ENCODE data around the gene SCYGR3.

SCYGR3 gene

DNA sequence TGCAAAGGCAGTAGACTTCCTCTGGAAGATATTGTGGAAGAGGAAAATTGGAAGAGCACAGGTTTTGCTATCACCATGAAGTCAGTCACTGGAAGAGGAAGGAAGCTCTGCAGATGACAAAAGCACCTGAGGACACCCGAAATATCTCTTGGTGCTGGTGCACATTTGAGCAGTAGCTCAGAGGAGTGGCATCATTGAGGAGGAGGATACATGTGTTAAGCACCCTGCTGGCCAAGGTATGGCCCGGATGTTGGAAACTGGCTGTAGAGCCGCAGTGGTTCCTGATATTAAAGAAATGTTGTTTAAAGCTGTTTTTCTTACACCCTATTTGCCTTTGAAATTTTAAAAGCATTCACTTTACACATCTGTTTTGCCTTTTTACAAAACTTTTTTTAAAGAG lies 48.6 kb downstream of the SCYGR3 start:
- no peak for DNase-seq (ENCODE audit: low read depth in 3 of 3, low spot score in 1 of 3)

DNA sequence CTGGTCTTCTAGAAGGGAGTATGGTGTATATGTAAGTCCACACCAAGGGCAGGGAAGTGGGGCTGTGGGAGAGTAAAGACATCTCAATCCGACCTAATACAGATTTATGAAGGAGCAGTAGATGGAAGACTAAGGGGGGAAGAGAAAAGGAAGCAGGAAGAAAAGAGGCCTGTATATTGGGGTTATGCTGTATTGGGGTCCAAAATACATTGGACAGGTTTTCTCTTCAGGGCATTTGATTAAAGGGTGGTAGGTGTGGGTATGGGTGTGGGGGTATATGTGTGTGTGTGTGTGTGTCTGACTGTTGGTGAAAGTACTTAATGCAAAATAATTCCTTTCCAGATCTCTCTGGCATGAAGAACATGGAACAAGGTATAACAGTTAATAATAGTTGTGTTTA lies 49.6 kb downstream of the SCYGR3 start:
- no peak for DNase-seq (ENCODE audit: low read depth in 3 of 3, low spot score in 1 of 3)
